ENCODE results near the gene LRP1B. TPM values are rescaled to one million over a fixed set of nuclear protein-coding genes. Genes with fewer than 3 reads are reported as not detected.

Gene LRP1B
- total RNA-seq, 4 donors from 2014 or later = 1.2 to 3.3 (median 2.6) TPM

DNA sequence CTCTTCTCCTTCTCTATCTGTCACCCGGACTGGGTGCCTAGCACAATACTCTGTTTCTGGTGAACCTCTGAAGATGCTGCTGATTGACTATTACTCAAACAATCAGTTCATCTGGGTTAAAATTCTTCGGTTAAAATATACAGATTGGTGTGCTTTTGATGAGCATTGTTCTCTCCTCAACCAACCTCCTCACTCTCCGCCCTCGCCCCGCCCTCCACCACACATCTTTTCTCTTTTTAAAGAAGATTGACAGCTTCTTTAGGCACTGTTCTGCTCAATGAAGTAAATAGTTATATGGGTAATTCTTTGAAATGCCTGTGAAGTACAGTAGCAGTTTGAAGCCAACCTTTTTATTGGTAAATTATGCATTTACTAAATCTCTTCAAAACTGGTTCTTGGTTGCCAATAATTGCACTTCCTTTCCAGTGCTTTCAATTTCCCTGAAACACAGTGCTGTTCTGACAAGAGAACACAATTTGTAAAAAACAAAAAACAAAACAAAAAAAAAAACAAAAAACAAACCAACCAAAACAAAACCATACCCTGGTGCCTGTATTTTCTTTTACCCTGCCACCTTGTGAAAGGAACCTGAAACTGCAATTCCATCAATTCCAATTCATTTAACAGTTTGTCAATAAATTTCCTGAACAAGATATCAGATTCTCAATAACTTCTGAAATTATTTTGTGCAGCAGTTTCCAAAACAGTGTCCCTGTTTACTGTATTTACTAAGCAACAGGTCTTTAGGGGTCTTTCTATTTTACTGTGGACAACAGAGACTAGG lies 188.6 kb downstream of the LRP1B start:
- DNase-seq (ENCODE audit: low spot score in 2 of 2) = no peak
- H3K27ac ChIP-seq = no peak overlapping the region
- no peaks in the 10 kb centered on the region for H3K36me3 ChIP-seq
- 75 to 82% methylated on average over 5 of the region's 5 CpGs for WGBS, 2 donors
- no peak overlapping the region for H3K4me3 ChIP-seq
- no peak for TF ChIP-seq POLR2A (IDR thresholded peaks at IDR 0.05)
- TF ChIP-seq EP300 (IDR thresholded peaks at IDR 0.05) = no peak
- no peaks in the 10 kb centered on the region for H3K4me1 ChIP-seq
- no peaks in the 10 kb centered on the region for H3K27me3 ChIP-seq
- no peaks in the 10 kb centered on the region for H3K9me3 ChIP-seq

GRCh38 chr2:141941210-141941714 lies 189.6 kb downstream of the LRP1B start:
- Histone ChIP-seq H3K27me3 (no peaks in the 10 kb centered on the region), H3K9me3 (no peaks in the 10 kb centered on the region), H3K4me3 (no peak overlapping the region), H3K27ac (no peak overlapping the region), H3K4me1 (no peaks in the 10 kb centered on the region), H3K36me3 (no peaks in the 10 kb centered on the region)
- DNase-seq (ENCODE audit: low spot score in 2 of 2) = no peak
- TF ChIP-seq POLR2A (IDR thresholded peaks at IDR 0.05) (no peak), EP300 (IDR thresholded peaks at IDR 0.05) (no peak), CTCF (IDR thresholded peaks at IDR 0.05) (no peak)
- 72 to 79% methylated on average over 1 of the region's 1 CpG for WGBS, 2 donors

DNA sequence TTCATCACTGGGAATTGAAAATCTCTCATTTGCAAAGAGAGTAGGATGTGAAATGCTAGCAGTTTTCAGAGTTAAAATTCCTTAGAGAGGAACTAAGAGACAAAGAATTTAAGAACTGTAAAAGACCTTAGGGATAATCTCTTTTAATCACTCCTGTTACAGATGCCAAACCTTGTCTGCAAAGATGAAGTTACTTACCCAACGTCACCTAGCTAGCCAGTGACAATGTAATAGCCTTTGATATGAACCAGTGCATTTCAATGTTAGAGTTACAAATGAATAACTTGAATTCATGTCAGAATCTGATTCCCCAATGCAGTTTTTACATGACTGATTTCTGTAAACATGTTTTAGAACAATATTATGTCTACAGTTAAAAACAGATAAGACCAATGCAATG lies 190.1 kb downstream of the LRP1B start:
- no peak overlapping the region for H3K27ac ChIP-seq
- no peaks in the 10 kb centered on the region for H3K27me3 ChIP-seq
- 47 to 54% methylated on average over 1 of the region's 1 CpG for WGBS, 2 donors
- no peak for DNase-seq (ENCODE audit: low spot score in 2 of 2)
- H3K4me1 ChIP-seq = no peaks in the 10 kb centered on the region
- no peaks in the 10 kb centered on the region for H3K9me3 ChIP-seq
- no peaks in the 10 kb centered on the region for H3K36me3 ChIP-seq
- H3K4me3 ChIP-seq = no peak overlapping the region
- TF ChIP-seq CTCF (IDR thresholded peaks at IDR 0.05) (no peak), EP300 (IDR thresholded peaks at IDR 0.05) (no peak), POLR2A (IDR thresholded peaks at IDR 0.05) (no peak)

- Histone ChIP-seq H3K27ac (no peak overlapping the region), H3K4me3 (no peak overlapping the region), H3K36me3 (no peaks in the 10 kb centered on the region), H3K27me3 (no peaks in the 10 kb centered on the region), H3K4me1 (no peaks in the 10 kb centered on the region), H3K9me3 (no peaks in the 10 kb centered on the region)
- WGBS, 2 donors = 52 to 58% methylated on average over 1 of the region's 1 CpG
- TF ChIP-seq POLR2A (IDR thresholded peaks at IDR 0.05) (no peak), EP300 (IDR thresholded peaks at IDR 0.05) (no peak), CTCF (IDR thresholded peaks at IDR 0.05) (no peak)
- no peak for DNase-seq (ENCODE audit: low spot score in 2 of 2)
Observed at GRCh38 chr2:141933226-141933625, 197.6 kb downstream of the LRP1B start.

- no peaks in the 10 kb centered on the region for H3K36me3 ChIP-seq
- no peak overlapping the region for H3K27ac ChIP-seq
- no peaks in the 10 kb centered on the region for H3K9me3 ChIP-seq
- DNase-seq (ENCODE audit: low spot score in 2 of 2) = no peak
- 91 to 94% methylated on average over 2 of the region's 2 CpGs for WGBS, 2 donors
- no peak overlapping the region for H3K4me3 ChIP-seq
- H3K4me1 ChIP-seq = no peaks in the 10 kb centered on the region
- TF ChIP-seq POLR2A (IDR thresholded peaks at IDR 0.05) (no peak), CTCF (IDR thresholded peaks at IDR 0.05) (no peak), EP300 (IDR thresholded peaks at IDR 0.05) (no peak)
- no peaks in the 10 kb centered on the region for H3K27me3 ChIP-seq
Observed at GRCh38 chr2:141932261-141932660, 198.6 kb downstream of the LRP1B start.

All from tibial nerve (tissue), 4 donors.